Kidney capillary endothelial cell (primary cell): Measurements from ENCODE around the gene LAMC2.
"Not testable (repeated sequence)": the region's sequence is repeated elsewhere in the genome, so short reads cannot be mapped to it uniquely, and the experiment has no call there.

Experiments
- DNase-seq: peaks from one replicate; pipeline ENCODE4 v3.0.0-alpha.2; 2018; ENCODE audit warnings: low spot score

The LAMC2 gene

DNA sequence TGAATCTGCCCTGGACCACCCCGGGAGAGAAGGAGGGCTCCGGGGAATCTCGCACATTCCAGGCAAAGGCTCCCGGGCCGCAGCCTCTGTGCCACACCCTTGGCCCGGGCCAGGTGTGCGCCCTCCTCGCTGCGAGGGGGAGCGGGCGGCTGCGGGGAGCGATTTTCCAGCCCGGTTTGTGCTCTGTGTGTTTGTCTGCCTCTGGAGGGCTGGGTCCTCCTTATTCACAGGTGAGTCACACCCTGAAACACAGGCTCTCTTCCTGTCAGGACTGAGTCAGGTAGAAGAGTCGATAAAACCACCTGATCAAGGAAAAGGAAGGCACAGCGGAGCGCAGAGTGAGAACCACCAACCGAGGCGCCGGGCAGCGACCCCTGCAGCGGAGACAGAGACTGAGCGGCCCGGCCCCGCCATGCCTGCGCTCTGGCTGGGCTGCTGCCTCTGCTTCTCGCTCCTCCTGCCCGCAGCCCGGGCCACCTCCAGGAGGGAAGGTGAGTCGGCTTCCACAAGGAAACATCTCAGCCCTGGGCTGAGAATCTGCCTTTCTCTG, at the start of gene LAMC2:
Gene LAMC2 (plus strand): TSS at position 324 of the 550 bp plus-strand sequence. CDS start 89 bp downstream, at position 413.
- DNase-seq: no peak

- DNase-seq: no peak
Observed at GRCh38 chr1:183137782-183138181, 48.3 kb upstream of the LAMC2 start.

DNA sequence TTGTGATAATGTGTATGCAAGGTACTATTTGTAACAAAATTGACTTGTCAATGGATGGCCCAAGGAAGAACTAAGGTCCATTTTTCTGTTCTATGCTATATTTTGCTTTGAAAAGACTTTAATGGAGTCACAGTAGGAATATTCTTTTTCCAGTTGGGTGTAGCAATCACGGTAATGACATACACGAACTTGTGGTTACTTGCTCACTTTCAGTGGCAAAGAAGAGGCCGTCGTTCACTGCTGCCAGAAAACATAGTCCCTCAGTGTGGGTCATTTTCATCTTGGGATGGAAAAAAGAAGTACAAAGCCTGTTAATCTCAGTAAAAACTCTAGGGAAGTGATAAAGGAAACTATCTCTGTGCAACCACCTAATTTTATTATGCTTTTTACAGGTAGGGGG, 47.8 kb upstream of the LAMC2 start:
- DNase-seq: no peak

- DNase-seq: peak; percentile 93
Observed at GRCh38 chr1:183139281-183139942, 46.7 kb upstream of the LAMC2 start.

- no peak for DNase-seq
Observed at GRCh38 chr1:183140633-183141032, 45.4 kb upstream of the LAMC2 start.

DNA sequence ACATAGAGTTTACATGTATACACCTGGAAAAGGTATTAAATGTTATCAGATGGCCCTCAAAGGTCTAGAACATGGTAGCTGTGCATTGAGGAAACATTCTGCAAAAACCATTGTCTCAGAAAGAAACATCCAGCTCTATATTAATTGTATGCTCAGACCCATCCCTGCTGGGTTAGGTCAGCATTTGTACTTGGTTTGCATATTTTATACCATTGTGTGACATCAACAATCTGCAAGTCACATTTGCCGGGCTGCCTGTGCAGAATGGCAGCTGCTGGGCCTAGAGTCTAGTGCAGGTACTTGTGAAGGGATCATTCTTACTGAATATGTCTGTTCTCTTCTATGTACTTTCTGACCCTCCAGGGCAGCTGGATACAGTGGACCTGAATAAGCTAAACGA, 43.9 kb upstream of the LAMC2 start:
- no peak for DNase-seq

DNA sequence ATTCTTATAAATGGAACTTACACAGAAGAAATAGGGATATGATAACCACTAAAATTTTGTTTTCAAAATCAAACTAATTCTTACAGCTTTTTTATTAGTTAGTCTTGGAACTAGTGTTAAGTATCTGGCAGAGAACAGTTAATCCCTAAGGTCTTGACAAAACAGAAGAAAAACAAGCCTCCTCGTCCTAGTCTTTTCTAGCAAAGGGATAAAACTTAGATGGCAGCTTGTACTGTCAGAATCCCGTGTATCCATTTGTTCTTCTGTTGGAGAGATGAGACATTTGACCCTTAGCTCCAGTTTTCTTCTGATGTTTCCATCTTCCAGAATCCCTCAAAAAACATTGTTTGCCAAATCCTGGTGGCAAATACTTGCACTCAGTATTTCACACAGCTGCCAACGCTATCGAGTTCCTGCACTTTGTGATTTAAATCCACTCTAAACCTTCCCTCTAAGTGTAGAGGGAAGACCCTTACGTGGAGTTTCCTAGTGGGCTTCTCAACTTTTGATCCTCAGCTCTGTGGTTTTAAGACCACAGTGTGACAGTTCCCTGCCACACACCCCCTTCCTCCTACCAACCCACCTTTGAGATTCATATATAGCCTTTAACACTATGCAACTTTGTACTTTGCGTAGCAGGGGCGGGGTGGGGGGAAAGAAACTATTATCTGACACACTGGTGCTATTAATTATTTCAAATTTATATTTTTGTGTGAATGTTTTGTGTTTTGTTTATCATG, 42.3 kb upstream of the LAMC2 start:
- no peak for DNase-seq

DNA sequence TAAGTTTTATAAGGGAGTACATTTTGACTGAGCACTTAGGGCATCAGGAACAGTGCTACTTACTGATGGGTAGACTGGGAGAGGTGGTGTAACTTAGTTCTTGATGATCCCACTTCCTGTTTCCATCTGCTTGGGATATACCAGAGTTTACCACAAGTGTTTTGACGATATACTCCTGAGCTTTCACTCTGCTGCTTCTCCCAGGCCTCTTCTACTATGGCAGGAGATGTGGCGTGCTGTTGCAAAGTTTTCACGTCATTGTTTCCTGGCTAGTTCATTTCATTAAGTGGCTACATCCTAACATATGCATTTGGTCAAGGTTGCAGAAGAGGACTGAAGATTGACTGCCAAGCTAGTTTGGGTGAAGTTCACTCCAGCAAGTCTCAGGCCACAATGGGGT, 41.3 kb upstream of the LAMC2 start:
- no peak for DNase-seq

GRCh38 chr1:183147735-183148134, 38.3 kb upstream of the LAMC2 start:
- DNase-seq: no peak

GRCh38 chr1:183148599-183148998, 37.5 kb upstream of the LAMC2 start:
- DNase-seq: no peak

- no peak for DNase-seq
Observed at GRCh38 chr1:183149273-183149672, 36.8 kb upstream of the LAMC2 start.

DNA sequence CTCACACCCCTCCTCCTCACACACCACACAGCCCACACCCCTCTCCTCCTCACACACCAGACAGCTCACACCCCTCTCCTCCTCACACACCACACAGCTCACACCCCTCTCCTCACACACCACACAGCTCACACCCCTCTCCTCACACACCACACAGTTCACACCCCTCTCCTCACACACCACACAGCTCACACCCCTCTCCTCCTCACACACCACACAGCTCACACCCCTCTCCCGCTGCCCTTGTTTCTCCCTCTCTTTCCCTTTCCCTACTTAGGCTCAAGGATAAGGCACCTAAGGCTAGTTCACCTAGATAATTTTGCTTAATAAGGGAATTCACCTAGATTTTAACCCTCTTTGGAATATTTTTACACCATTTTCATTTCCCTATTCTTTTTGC, 36.0 kb upstream of the LAMC2 start:
- not testable (repeated sequence) for DNase-seq

GRCh38 chr1:183150445-183150844, 35.6 kb upstream of the LAMC2 start:
- DNase-seq: no peak

DNA sequence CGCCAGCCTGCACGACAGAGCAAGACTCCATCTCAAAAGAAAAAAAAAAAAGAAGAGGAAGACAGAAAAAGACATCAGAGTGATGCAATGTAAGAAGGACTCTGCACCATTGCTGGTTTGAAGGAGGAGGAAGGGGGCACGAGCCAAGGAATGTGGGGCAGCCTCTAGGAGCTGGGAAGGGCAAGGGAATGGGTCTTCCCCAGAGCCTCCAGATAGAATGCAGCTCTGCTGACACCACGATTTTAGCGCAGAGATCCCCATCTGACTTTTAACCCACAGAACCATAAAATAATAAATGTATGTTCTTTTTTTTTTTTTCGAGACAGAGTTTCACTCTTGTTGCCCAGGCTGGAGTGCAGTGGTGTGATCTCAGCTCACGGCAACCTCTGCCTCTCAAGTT, 33.9 kb upstream of the LAMC2 start:
- DNase-seq: no peak

DNA sequence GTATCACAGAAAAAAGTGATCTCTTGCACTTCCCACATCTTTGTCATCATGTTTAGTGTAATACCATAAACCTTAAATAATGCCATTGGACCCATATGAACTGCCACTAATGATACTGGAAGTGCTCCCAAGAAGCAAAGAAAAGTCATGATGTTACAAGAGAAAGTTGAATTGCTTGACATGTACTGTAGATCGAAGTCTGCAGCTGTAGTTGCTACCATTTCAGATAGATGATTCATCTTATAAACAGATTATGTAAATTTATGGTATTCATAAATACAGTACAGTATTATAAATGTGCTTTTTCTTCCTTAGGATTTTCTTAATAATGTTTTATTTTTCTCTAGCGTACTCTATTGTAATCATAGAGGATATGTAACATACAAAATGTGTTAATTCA, 30.1 kb upstream of the LAMC2 start:
- DNase-seq: no peak

DNA sequence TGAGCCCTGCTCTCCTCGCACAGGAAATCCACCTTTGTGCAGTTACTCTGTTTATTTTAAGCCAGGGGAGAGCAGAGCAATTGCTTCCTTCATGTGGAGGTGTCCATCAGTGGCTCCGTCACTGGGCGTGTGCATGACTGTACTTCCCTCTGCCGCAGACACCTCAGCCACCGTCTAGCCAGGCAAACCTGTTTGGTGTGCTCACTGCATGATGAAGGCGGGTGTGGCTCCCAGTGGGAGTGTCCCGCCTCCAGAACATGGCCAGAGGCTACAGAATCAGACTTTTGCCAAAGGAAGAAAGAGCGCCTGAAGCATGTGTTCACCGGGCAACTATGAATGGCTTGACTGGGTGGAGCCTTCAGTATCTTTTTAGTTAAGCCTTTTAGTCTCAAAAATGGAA, 26.1 kb upstream of the LAMC2 start:
- DNase-seq: no peak

- DNase-seq: no peak
Observed at GRCh38 chr1:183161391-183161790, 24.7 kb upstream of the LAMC2 start.

GRCh38 chr1:183163316-183163715, 22.7 kb upstream of the LAMC2 start:
- peak; percentile 83 for DNase-seq

- peak; percentile 74 for DNase-seq
Observed at GRCh38 chr1:183164340-183164739, 21.7 kb upstream of the LAMC2 start.

- no peak for DNase-seq
Observed at GRCh38 chr1:183164963-183165362, 21.1 kb upstream of the LAMC2 start.

GRCh38 chr1:183165456-183165855, 20.6 kb upstream of the LAMC2 start:
- DNase-seq: no peak

- DNase-seq: no peak
Observed at GRCh38 chr1:183166454-183166853, 19.6 kb upstream of the LAMC2 start.

DNA sequence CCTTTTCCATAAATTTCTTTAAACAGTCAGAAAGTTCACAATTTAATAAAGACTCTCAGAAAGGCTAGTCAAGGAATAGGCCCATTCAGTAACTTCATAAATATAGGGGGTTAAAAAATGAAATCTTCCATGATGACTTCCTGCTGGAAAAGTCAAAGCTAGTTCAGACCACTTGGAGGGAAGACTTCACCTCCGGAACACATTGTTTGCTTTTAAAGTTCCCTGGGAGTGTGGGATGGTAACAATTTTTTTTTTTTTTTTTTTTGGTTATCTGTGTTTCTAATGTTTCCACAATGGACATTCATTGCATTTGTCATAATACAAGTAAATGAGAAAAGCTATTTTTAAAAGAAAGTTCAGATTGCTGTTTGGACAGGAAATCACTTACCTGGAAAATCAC, 18.4 kb upstream of the LAMC2 start:
- no peak for DNase-seq

DNA sequence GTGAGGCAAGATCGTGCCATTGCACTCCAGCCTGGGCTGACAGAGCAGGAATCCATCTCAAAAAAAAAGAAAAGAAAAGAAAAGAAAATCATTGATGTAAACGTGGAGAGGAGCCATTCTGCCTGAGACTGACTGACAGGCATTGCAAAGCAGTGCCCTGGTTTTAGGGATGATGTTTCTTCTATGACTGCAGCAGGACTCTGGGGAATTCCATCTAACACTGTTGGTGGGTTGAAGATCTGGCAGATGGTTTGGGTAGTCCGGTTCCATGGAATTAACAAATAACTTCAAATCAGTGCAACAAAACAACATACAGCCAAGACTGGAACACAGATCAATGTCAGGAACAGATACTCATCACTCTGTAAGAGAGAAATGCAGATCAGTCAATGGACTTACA, 17.8 kb upstream of the LAMC2 start:
- no peak for DNase-seq
